GM13976 (cell line): Measurements from ENCODE around the gene FBXL15.

ENCODE experiments used
- DNase-seq: peaks from one replicate; pipeline ENCODE4 v3.0.0; 2012; ENCODE audit warnings: low spot score
- CTCF ChIP-seq: IDR thresholded peaks from 2 replicates; pipeline ENCODE4 v1.5.1; 2012; ENCODE audit warnings: borderline replicate concordance, mild to moderate bottlenecking; ENCODE audit not compliant: insufficient read depth; ENCODE audit errors: extremely low read depth, missing control alignments, control extremely low read depth
- in situ Hi-C: fragments of 300-500 bp; cut with MboI; formaldehyde crosslinking; loops from one replicate; pipeline ENCODE4 v1.12.0; 2022; ENCODE audit warnings: low sequenced_read_pairs, mixed read lengths, inconsistent platforms; ENCODE audit not compliant: unreplicated experiment

The FBXL15 gene

GRCh38 chr10:102436312-102436711 is 15.7 kb downstream of the FBXL15 start:
- in situ Hi-C loops: no loop called here
- TF ChIP-seq CTCF: no peak
- no peak for DNase-seq

- DNase-seq: no peak
- no peak for TF ChIP-seq CTCF
- in situ Hi-C loops: no loop called here
These were observed 16.9 kb downstream of the FBXL15 start for GRCh38 chr10:102437515-102437914.

GRCh38 chr10:102438374-102438773 is 17.7 kb downstream of the FBXL15 start:
- TF ChIP-seq CTCF: no peak
- in situ Hi-C loops: no loop called here
- DNase-seq: no peak

- TF ChIP-seq CTCF: no peak
- no peak for DNase-seq
- in situ Hi-C loops: no loop called here
These were observed 24.2 kb downstream of the FBXL15 start for GRCh38 chr10:102444851-102445250.

GRCh38 chr10:102449321-102450123 is 28.9 kb downstream of the FBXL15 start:
- TF ChIP-seq CTCF: no peak
- peak; percentile 78 for DNase-seq
- in situ Hi-C loops: no loop called here

GRCh38 chr10:102450124-102450373 is 29.4 kb downstream of the FBXL15 start:
- TF ChIP-seq CTCF: no peak
- in situ Hi-C loops: no loop called here
- DNase-seq: no peak

GRCh38 chr10:102450374-102451104 is 29.9 kb downstream of the FBXL15 start:
- peak; percentile 91 for DNase-seq
- in situ Hi-C loops: no loop called here
- TF ChIP-seq CTCF: no peak
